ENCODE data around the gene ESRRG. TPM values are rescaled to one million over a fixed set of nuclear protein-coding genes. Genes with fewer than 3 reads are reported as not detected.

The ESRRG gene
- total RNA-seq, 2 donors from 2014 or later = 14.3 to 38.5 TPM

GRCh38 chr1:216542741-216543140 is 180.5 kb downstream of the ESRRG start:
- Histone ChIP-seq H3K36me3 (no peaks in the 10 kb centered on the region), H3K4me1 (no peaks in the 10 kb centered on the region), H3K9me3 (no peaks in the 10 kb centered on the region), H3K27ac (no peak overlapping the region), H3K27me3 (no peaks in the 10 kb centered on the region), H3K4me3 (no peak overlapping the region)
- no peak for DNase-seq (ENCODE audit: low spot score)
- no peak for TF ChIP-seq CTCF (IDR thresholded peaks at IDR 0.05)

GRCh38 chr1:216542263-216542662 is 181.0 kb downstream of the ESRRG start:
- Histone ChIP-seq H3K4me1 (no peaks in the 10 kb centered on the region), H3K27me3 (no peaks in the 10 kb centered on the region), H3K9me3 (no peaks in the 10 kb centered on the region), H3K36me3 (no peaks in the 10 kb centered on the region), H3K27ac (no peak overlapping the region), H3K4me3 (no peak overlapping the region)
- TF ChIP-seq CTCF (IDR thresholded peaks at IDR 0.05) = no peak
- DNase-seq (ENCODE audit: low spot score) = no peak

GRCh38 chr1:216535751-216536150 is 187.5 kb downstream of the ESRRG start:
- Histone ChIP-seq H3K27ac (no peak overlapping the region), H3K27me3 (no peaks in the 10 kb centered on the region), H3K4me1 (no peaks in the 10 kb centered on the region), H3K4me3 (no peak overlapping the region), H3K36me3 (no peaks in the 10 kb centered on the region), H3K9me3 (no peaks in the 10 kb centered on the region)
- TF ChIP-seq CTCF (IDR thresholded peaks at IDR 0.05) = no peak
- DNase-seq (ENCODE audit: low spot score) = no peak

GRCh38 chr1:216535059-216535458 is 188.2 kb downstream of the ESRRG start:
- TF ChIP-seq CTCF (IDR thresholded peaks at IDR 0.05) = no peak
- no peaks in the 10 kb centered on the region for H3K36me3 ChIP-seq

GRCh38 chr1:216533776-216534175 is 189.5 kb downstream of the ESRRG start:
- TF ChIP-seq CTCF (IDR thresholded peaks at IDR 0.05) = no peak
- H3K4me1 ChIP-seq = no peaks in the 10 kb centered on the region
- H3K4me3 ChIP-seq = no peak overlapping the region
- no peaks in the 10 kb centered on the region for H3K27me3 ChIP-seq
- no peak for DNase-seq (ENCODE audit: low spot score)
- no peaks in the 10 kb centered on the region for H3K9me3 ChIP-seq
- no peak overlapping the region for H3K27ac ChIP-seq
- H3K36me3 ChIP-seq = no peaks in the 10 kb centered on the region

More at GRCh38 chr1:216535059-216535458, 188.2 kb downstream of the ESRRG start:
- Histone ChIP-seq H3K9me3 (no peaks in the 10 kb centered on the region), H3K4me1 (no peaks in the 10 kb centered on the region), H3K27me3 (no peaks in the 10 kb centered on the region), H3K4me3 (no peak overlapping the region), H3K27ac (no peak overlapping the region)
- DNase-seq (ENCODE audit: low spot score) = no peak

GRCh38 chr1:216532251-216532798 is 190.9 kb downstream of the ESRRG start:
- Histone ChIP-seq H3K4me1 (no peaks in the 10 kb centered on the region), H3K4me3 (no peak overlapping the region), H3K27ac (no peak overlapping the region), H3K36me3 (no peaks in the 10 kb centered on the region), H3K9me3 (no peaks in the 10 kb centered on the region), H3K27me3 (no peaks in the 10 kb centered on the region)
- DNase-seq (ENCODE audit: low spot score) = no peak
- no peak for TF ChIP-seq CTCF (IDR thresholded peaks at IDR 0.05)

Data from right atrium auricular region (tissue), 2 donors.